ENCODE results near the gene USP2. TPM values are rescaled to one million over a fixed set of nuclear protein-coding genes. Genes with fewer than 3 reads are reported as not detected.

The USP2 gene
- total and polyA plus RNA-seq, 7 donors = 49.0 to 210 (median 76.4) TPM

DNA sequence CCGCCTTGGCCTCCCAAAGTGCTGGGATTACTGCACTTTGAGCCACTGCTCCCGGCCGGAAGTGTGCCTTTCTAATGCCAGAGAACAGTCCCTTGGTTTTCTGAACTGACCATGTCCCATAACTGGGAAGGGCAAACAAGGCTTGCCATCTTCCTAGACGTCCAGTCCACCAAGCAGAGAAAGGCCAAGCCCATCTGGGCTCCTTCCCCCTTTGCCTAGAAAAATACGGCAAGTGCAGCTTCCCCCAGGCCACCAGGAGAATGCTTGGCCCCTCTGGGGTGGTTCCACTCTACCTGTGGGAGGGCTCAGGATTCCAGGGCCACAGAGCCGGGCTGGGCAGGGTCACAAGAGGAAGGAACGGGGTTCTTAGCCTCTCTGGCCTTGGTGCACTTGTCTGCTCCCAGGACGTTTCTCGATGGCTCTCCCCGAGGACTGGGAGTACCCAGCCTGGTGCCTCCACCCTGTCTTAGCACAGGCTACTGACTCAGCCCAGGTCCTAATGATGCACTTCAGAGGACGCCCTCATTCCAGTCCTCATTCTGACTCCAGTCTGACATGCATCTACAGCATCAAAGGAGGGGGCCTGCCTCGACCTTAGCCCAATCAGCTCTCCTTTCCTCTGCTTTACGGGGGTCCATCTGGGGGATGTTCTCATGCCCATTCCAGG is 1.2 kb downstream of the USP2 start:
- no peaks in the 10 kb centered on the region for H3K27me3 ChIP-seq (ENCODE audit: insufficient read depth in 3 of 3, low read length in 2 of 3)

GRCh38 chr11:119378851-119379465 is 2.5 kb downstream of the USP2 start:
- TF ChIP-seq, protein P1, sequence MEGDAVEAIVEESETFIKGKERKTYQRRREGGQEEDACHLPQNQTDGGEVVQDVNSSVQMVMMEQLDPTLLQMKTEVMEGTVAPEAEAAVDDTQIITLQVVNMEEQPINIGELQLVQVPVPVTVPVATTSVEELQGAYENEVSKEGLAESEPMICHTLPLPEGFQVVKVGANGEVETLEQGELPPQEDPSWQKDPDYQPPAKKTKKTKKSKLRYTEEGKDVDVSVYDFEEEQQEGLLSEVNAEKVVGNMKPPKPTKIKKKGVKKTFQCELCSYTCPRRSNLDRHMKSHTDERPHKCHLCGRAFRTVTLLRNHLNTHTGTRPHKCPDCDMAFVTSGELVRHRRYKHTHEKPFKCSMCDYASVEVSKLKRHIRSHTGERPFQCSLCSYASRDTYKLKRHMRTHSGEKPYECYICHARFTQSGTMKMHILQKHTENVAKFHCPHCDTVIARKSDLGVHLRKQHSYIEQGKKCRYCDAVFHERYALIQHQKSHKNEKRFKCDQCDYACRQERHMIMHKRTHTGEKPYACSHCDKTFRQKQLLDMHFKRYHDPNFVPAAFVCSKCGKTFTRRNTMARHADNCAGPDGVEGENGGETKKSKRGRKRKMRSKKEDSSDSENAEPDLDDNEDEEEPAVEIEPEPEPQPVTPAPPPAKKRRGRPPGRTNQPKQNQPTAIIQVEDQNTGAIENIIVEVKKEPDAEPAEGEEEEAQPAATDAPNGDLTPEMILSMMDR (IDR thresholded peaks at IDR 0.05) = no peak
- peak; percentile 21 to 83 for DNase-seq
- peaks cover 59% of the 10 kb centered on the region for H3K4me1 ChIP-seq
- peak overlapping the region; percentile 84 for H3K4me3 ChIP-seq
- ATAC-seq = peak; percentile 32 to 58 (median 44)
- H3K9me3 ChIP-seq = no peaks in the 10 kb centered on the region
- peak overlapping the region; percentile 97 for H3K27ac ChIP-seq
- intact Hi-C loops (cut with DNase I) = no loop called here
- H3K36me3 ChIP-seq (ENCODE audit: insufficient read depth in 1 of 2, low read depth in 1 of 2) = no peaks in the 10 kb centered on the region
- WGBS, 3 donors = 18 to 25% (median 24%) methylated on average over 10 of the region's 10 CpGs
- H3K27me3 ChIP-seq (ENCODE audit: insufficient read depth in 3 of 3, low read length in 2 of 3) = no peaks in the 10 kb centered on the region

More for the DNA sequence above, 1.2 kb downstream of the USP2 start:
- DNase-seq (peak; percentile 35 to 69), ATAC-seq (peak in 2 of 4 donors; percentile 11 to 32)
- intact Hi-C loops (cut with DNase I) = loop anchor here in 1 of 2 donors (10.0 kb wide), 1 partner anchor 95 kb away; no protein-coding TSS in a partner anchor
- Histone ChIP-seq H3K36me3 (ENCODE audit: insufficient read depth in 1 of 2, low read depth in 1 of 2) (no peaks in the 10 kb centered on the region), H3K27ac (peak overlapping the region; percentile 97), H3K4me1 (peaks cover 46% of the 10 kb centered on the region), H3K4me3 (peak overlapping the region; percentile 84), H3K9me3 (no peaks in the 10 kb centered on the region)
- TF ChIP-seq, protein P1 (IDR thresholded peaks at IDR 0.05) = no peak
- WGBS, 3 donors = 29 to 38% (median 36%) methylated on average over 13 of the region's 13 CpGs

DNA sequence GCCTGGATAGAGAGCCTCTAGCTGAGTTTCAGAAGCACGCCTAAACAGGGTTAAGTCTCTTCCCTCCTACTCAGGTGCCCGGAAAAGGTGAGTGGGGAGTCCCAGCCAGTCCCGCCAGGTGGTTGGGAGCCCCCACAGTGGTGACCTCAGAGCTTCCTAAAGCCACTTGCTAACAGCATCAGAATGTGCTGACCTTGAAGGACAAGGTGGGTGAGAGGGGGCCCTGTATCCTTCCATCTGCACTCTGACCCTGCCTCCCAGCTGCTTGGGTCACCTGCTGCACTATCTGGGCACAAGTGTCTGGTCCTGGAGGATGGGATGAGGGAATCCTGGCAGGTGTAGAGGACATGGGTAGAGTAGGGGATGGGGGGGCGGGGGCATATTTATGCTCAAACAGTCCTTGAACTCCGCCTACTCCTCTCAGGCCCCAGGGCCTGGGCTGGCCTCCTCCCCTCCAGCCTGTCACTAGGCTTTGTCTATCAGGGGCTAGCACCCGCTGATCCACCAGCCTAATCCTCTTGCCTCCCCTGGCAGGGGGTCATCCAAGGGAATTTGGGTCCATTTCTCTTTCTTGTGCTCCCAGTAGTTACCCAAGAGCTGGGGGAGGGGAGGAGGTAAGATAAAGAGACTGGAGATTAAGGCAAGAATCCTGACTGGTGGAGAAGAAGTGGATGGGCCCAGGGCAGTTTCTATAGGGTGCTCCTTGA is 3.4 kb downstream of the USP2 start:
- DNase-seq (no peak), ATAC-seq (peak in 1 of 4 donors; percentile 5)
- H3K4me3 ChIP-seq = peak overlapping the region; percentile 84
- H3K9me3 ChIP-seq = no peaks in the 10 kb centered on the region
- H3K27me3 ChIP-seq (ENCODE audit: insufficient read depth in 3 of 3, low read length in 2 of 3) = no peaks in the 10 kb centered on the region
- no peaks in the 10 kb centered on the region for H3K36me3 ChIP-seq (ENCODE audit: insufficient read depth in 1 of 2, low read depth in 1 of 2)
- H3K4me1 ChIP-seq = peaks cover 68% of the 10 kb centered on the region
- TF ChIP-seq, protein P1 (IDR thresholded peaks at IDR 0.05) = no peak
- intact Hi-C loops (cut with DNase I) = no loop called here
- 33 to 41% (median 35%) methylated on average over 6 of the region's 6 CpGs for WGBS, 3 donors
- H3K27ac ChIP-seq = peak overlapping the region; percentile 97

DNA sequence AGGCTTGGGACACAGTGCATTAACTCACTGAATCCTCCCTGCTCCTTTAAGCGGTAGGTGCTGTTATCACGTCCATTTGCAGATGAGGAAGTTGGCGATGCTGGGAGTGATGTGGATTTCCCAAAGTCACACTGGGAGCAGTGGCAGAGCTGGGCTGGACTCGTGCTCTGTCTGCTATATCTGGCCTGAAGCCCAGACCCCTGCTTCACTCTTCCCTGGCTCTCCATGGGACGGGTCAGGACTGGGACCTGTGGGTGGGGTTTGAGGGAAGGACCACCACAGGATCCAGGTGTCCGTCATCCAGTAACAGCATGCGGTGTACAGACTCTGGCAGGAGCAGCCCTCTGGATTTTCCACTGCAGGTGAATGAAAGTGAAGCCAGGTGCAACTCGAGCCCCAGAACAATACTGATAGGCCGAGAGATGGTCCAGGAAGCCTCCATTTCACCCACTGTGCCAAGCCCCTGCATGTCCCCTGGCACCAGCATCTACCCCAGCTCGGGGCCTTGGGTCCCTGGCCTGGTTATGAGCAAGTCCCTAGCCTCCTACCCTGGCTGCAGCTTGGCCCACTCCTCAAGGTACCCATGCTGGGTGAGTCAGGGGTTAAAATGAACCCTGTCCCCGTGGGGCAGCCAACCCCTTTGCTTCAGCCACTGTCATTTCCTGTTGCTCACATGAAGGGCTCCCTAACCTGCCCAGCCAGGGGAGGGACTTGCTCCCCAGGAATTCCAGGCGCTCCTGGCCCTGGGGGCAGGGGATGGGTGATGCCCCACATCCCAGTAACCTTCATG is 4.2 kb downstream of the USP2 start:
- H3K36me3 ChIP-seq (ENCODE audit: insufficient read depth in 1 of 2, low read depth in 1 of 2) = no peaks in the 10 kb centered on the region
- intact Hi-C loops (cut with DNase I) = no loop called here
- ATAC-seq (no peak), DNase-seq (peak in 1 of 2 donors; percentile 60)
- H3K4me1 ChIP-seq = peaks cover 75% of the 10 kb centered on the region
- TF ChIP-seq, protein P1 (IDR thresholded peaks at IDR 0.05) = no peak
- 22 to 34% (median 27%) methylated on average over 12 of the region's 12 CpGs for WGBS, 3 donors
- H3K27me3 ChIP-seq (ENCODE audit: insufficient read depth in 3 of 3, low read length in 2 of 3) = no peaks in the 10 kb centered on the region
- peak overlapping the region; percentile 84 for H3K4me3 ChIP-seq
- peak overlapping the region; percentile 97 for H3K27ac ChIP-seq
- H3K9me3 ChIP-seq = no peaks in the 10 kb centered on the region
